ENCODE results near the gene GLA. TPM values are rescaled to one million over a fixed set of nuclear protein-coding genes. Genes with fewer than 3 reads are reported as not detected.

Gene GLA
- total RNA-seq, 1 experiment from 2014 or later: 63.6 TPM

GRCh38 chrX:101377547-101377946, 30.2 kb downstream of the GLA start:
- H3K27ac Mint-ChIP-seq (ENCODE audit: unreplicated experiment): no peak overlapping the region
- H3K4me1 Mint-ChIP-seq (ENCODE audit: low read depth, unreplicated experiment): no peaks in the 10 kb centered on the region
- H3K27me3 Mint-ChIP-seq (ENCODE audit: unreplicated experiment): peaks cover 26% of the 10 kb centered on the region
- H3K36me3 Mint-ChIP-seq (ENCODE audit: insufficient read depth, unreplicated experiment): no peaks in the 10 kb centered on the region
- intact Hi-C loops (cut with micrococcal nuclease; ENCODE audit: unreplicated experiment): no loop called here
- no TSS peak for BruUV-seq (replicated peaks)
- CTCF ChIA-PET: interaction anchor here (0.7 to 1.8 kb wide), 2 partner anchors 14 to 332 kb away, joined by 3 to 7 read pairs; partner anchors contain the start of gene RPL36A
- no peak overlapping the region for H3K4me3 Mint-ChIP-seq (ENCODE audit: low read depth, unreplicated experiment)
- TF ChIP-seq, protein P1, sequence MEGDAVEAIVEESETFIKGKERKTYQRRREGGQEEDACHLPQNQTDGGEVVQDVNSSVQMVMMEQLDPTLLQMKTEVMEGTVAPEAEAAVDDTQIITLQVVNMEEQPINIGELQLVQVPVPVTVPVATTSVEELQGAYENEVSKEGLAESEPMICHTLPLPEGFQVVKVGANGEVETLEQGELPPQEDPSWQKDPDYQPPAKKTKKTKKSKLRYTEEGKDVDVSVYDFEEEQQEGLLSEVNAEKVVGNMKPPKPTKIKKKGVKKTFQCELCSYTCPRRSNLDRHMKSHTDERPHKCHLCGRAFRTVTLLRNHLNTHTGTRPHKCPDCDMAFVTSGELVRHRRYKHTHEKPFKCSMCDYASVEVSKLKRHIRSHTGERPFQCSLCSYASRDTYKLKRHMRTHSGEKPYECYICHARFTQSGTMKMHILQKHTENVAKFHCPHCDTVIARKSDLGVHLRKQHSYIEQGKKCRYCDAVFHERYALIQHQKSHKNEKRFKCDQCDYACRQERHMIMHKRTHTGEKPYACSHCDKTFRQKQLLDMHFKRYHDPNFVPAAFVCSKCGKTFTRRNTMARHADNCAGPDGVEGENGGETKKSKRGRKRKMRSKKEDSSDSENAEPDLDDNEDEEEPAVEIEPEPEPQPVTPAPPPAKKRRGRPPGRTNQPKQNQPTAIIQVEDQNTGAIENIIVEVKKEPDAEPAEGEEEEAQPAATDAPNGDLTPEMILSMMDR (IDR thresholded peaks at IDR 0.05; ENCODE audit: unreplicated experiment): no peak
- DNase-seq: no peak
- no peaks in the 10 kb centered on the region for H3K9me3 Mint-ChIP-seq (ENCODE audit: low read depth, unreplicated experiment)

DNA sequence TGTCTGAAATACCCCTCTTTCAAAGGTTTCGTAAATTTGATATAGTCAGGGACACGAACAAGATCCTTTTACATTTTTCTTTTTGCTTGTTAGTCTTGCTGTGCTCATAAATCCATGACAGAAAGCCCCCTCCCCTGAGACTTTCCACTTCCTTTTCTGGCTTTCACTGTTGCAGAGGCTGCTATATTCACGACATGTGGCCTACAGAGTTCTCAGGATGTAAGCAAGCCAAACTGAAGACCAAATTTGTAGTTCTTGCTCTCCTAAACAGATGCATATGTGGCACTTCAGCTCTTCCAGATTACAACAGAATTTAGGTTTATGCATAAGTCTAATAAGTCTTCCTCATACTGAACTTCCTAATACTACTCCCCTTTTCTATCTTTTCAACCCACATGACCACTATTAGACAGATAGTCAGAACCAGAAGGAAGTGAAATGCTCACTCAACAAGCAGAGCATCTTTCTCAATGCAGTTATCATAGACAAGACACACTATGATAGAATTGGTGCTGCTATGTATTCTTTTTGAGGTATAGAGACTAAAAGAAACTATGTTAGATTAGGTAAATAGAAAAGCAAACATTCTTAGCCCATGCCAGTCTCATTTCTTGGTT, 36.7 kb downstream of the GLA start:
- Mint-ChIP-seq H3K27ac (ENCODE audit: unreplicated experiment) (no peak overlapping the region), H3K27me3 (ENCODE audit: unreplicated experiment) (peaks cover 44% of the 10 kb centered on the region), H3K9me3 (ENCODE audit: low read depth, unreplicated experiment) (no peaks in the 10 kb centered on the region), H3K4me3 (ENCODE audit: low read depth, unreplicated experiment) (no peak overlapping the region), H3K36me3 (ENCODE audit: insufficient read depth, unreplicated experiment) (no peaks in the 10 kb centered on the region), H3K4me1 (ENCODE audit: low read depth, unreplicated experiment) (no peaks in the 10 kb centered on the region)
- no peak for DNase-seq
- CTCF ChIA-PET: no interaction called here
- TF ChIP-seq, protein P1 (IDR thresholded peaks at IDR 0.05; ENCODE audit: unreplicated experiment): no peak
- intact Hi-C loops (cut with micrococcal nuclease; ENCODE audit: unreplicated experiment): no loop called here
- BruUV-seq (replicated peaks): no TSS peak

GRCh38 chrX:101369687-101370086, 38.0 kb downstream of the GLA start:
- Mint-ChIP-seq H3K9me3 (ENCODE audit: low read depth, unreplicated experiment) (no peaks in the 10 kb centered on the region), H3K4me3 (ENCODE audit: low read depth, unreplicated experiment) (no peak overlapping the region), H3K4me1 (ENCODE audit: low read depth, unreplicated experiment) (no peaks in the 10 kb centered on the region), H3K27me3 (ENCODE audit: unreplicated experiment) (peaks cover 34% of the 10 kb centered on the region), H3K27ac (ENCODE audit: unreplicated experiment) (no peak overlapping the region), H3K36me3 (ENCODE audit: insufficient read depth, unreplicated experiment) (no peaks in the 10 kb centered on the region)
- CTCF ChIA-PET: interaction anchor here (0.7 kb wide), 1 partner anchor 256 kb away, joined by 5 read pairs; no protein-coding TSS in a partner anchor
- intact Hi-C loops (cut with micrococcal nuclease; ENCODE audit: unreplicated experiment): no loop called here
- TF ChIP-seq, protein P1 (IDR thresholded peaks at IDR 0.05; ENCODE audit: unreplicated experiment): no peak
- BruUV-seq (replicated peaks): no TSS peak
- DNase-seq: no peak

GRCh38 chrX:101368800-101369199, 38.9 kb downstream of the GLA start:
- no peak for DNase-seq
- H3K4me1 Mint-ChIP-seq (ENCODE audit: low read depth, unreplicated experiment): no peaks in the 10 kb centered on the region
- H3K4me3 Mint-ChIP-seq (ENCODE audit: low read depth, unreplicated experiment): no peak overlapping the region
- no TSS peak for BruUV-seq (replicated peaks)
- TF ChIP-seq, protein P1 (IDR thresholded peaks at IDR 0.05; ENCODE audit: unreplicated experiment): no peak
- no peak overlapping the region for H3K27ac Mint-ChIP-seq (ENCODE audit: unreplicated experiment)
- intact Hi-C loops (cut with micrococcal nuclease; ENCODE audit: unreplicated experiment): no loop called here
- H3K27me3 Mint-ChIP-seq (ENCODE audit: unreplicated experiment): peaks cover 27% of the 10 kb centered on the region
- H3K9me3 Mint-ChIP-seq (ENCODE audit: low read depth, unreplicated experiment): no peaks in the 10 kb centered on the region
- no peaks in the 10 kb centered on the region for H3K36me3 Mint-ChIP-seq (ENCODE audit: insufficient read depth, unreplicated experiment)
- CTCF ChIA-PET: no interaction called here

Data from Calu3 (cell line).